Peyer's patch (tissue), 4 donors: ENCODE data around the gene BRSK1.

ENCODE experiments used
- POLR2A ChIP-seq, 2 donors: fragments of 450-650 bp; IDR thresholded peaks; one replicate each; pipeline ENCODE4 v1.5.1; 2017; ENCODE audit warnings: antibody characterized with exemption in 2 of 2, mild to moderate bottlenecking in 2 of 2, moderate library complexity in 2 of 2
- TF ChIP-seq, protein P1 (sequence below), 6 experiments: fragments of 450-650 bp in 4 of 6; fragments of 200-600 bp in 2 of 6; sonication (generic) in 1 of 6; IDR thresholded peaks; one replicate each; pipeline ENCODE4 v1.5.1; 2017 to 2019; ENCODE audit warnings: antibody characterized with exemption in 6 of 6, mild to moderate bottlenecking in 3 of 6, moderate library complexity in 1 of 6

DNA sequence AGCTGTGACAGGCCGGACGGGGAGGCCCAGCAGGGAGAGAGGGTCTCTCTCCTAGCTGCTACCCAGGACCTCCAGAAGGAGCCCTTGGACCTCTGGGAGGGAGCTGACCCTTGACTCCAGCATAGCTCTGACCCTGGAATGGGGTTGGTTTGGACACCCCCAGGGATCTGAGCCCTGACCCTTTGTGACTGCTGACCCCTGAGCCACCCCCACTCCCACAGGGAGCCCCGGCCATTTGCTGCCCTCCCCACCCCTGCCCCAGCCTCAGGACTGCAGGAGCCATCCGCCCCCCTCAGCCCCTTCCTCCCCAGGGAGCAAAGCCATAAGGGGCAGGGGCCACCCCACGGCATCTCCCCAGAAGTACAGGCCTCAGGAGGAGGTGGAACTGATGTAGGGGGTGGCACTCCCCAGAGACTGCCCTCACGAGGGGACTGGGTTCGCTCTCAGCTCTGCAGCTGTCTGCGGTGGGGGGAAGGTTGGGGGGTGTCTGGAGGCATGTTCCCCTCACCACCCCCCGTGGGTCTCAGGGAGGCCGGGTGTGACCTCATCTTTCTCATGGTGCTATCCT lies 63.7 kb downstream of the BRSK1 start:
- TF ChIP-seq, protein P1, sequence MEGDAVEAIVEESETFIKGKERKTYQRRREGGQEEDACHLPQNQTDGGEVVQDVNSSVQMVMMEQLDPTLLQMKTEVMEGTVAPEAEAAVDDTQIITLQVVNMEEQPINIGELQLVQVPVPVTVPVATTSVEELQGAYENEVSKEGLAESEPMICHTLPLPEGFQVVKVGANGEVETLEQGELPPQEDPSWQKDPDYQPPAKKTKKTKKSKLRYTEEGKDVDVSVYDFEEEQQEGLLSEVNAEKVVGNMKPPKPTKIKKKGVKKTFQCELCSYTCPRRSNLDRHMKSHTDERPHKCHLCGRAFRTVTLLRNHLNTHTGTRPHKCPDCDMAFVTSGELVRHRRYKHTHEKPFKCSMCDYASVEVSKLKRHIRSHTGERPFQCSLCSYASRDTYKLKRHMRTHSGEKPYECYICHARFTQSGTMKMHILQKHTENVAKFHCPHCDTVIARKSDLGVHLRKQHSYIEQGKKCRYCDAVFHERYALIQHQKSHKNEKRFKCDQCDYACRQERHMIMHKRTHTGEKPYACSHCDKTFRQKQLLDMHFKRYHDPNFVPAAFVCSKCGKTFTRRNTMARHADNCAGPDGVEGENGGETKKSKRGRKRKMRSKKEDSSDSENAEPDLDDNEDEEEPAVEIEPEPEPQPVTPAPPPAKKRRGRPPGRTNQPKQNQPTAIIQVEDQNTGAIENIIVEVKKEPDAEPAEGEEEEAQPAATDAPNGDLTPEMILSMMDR (IDR thresholded peaks at IDR 0.05) = no peak
- TF ChIP-seq POLR2A (IDR thresholded peaks at IDR 0.05) = no peak
